ENCODE measurements around the gene MACROD2. TPM values are rescaled to one million over a fixed set of nuclear protein-coding genes. Genes with fewer than 3 reads are reported as not detected.
"Not testable (repeated sequence)": the region's sequence is repeated elsewhere in the genome, so short reads cannot be mapped to it uniquely, and the experiment has no call there.

The MACROD2 gene
- total RNA-seq, 1 donor from 2014 or later = 3.5 TPM

GRCh38 chr20:15011631-15012030 lies 1016.3 kb downstream of the MACROD2 start:
- Histone ChIP-seq H3K36me3 (no peaks in the 10 kb centered on the region), H3K9me3 (no peaks in the 10 kb centered on the region), H3K27ac (no peak overlapping the region), H3K4me1 (no peaks in the 10 kb centered on the region), H3K27me3 (no peaks in the 10 kb centered on the region), H3K4me3 (no peak overlapping the region)
- DNase-seq (ENCODE audit: low spot score in 2 of 2) = no peak
- intact Hi-C loops (cut with DNase I) = no loop called here
- no peak for TF ChIP-seq CTCF (IDR thresholded peaks at IDR 0.05)

DNA sequence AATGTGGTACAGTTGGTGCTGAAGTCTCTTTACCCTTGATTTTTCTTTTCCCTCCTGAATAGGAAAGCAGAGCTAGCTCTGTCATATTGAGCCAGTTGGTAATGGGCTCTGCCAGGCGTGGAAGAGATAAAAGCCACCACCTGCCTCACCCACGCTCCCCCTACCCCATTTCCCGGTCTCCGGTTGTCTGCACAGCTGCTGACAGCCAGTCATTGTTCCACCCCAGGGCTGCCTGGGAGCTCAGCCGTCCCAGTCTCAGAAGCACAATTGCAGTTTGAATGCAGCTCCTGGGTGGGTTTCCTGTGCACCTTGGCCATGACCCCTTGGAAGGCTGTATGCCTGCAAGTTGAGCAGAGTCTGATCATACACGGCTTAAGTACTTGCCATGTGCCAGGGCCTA lies 1017.2 kb downstream of the MACROD2 start:
- H3K27ac ChIP-seq = no peak overlapping the region

GRCh38 chr20:15016875-15017274 lies 1021.6 kb downstream of the MACROD2 start:
- DNase-seq (ENCODE audit: low spot score in 2 of 2); H3K9me3 ChIP-seq; intact Hi-C loops (cut with DNase I); H3K36me3 ChIP-seq; H3K4me1 ChIP-seq; H3K4me3 ChIP-seq; H3K27ac ChIP-seq; H3K27me3 ChIP-seq: not testable (repeated sequence)

More for the DNA sequence above, 1017.2 kb downstream of the MACROD2 start:
- H3K36me3 ChIP-seq = no peaks in the 10 kb centered on the region
- DNase-seq (ENCODE audit: low spot score in 2 of 2) = no peak
- no peak for TF ChIP-seq CTCF (IDR thresholded peaks at IDR 0.05)
- H3K4me1 ChIP-seq = no peaks in the 10 kb centered on the region
- no peak overlapping the region for H3K4me3 ChIP-seq
- intact Hi-C loops (cut with DNase I) = no loop called here
- no peaks in the 10 kb centered on the region for H3K27me3 ChIP-seq
- H3K9me3 ChIP-seq = no peaks in the 10 kb centered on the region

DNA sequence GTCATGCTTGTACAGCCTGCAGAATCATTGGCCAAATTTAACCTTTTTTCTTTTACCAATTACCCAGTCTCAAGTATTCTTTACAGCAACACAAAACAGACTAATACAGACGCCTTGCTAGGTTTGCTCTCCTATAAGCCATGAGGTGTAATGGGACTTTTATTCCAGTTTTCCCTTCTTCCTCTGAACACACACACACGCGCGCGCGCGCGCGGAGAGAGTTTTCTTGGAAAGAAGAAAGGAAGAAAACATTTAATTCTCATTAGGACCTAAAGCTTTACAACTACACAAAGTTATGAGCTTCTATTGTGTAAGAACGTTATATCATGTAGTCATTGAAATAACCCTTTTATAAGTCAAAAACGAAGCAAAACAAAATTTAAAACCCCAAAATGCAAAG lies 1023.6 kb downstream of the MACROD2 start:
- TF ChIP-seq CTCF (IDR thresholded peaks at IDR 0.05) = no peak
- H3K27me3 ChIP-seq = no peaks in the 10 kb centered on the region
- intact Hi-C loops (cut with DNase I) = no loop called here
- H3K9me3 ChIP-seq = no peaks in the 10 kb centered on the region
- DNase-seq (ENCODE audit: low spot score in 2 of 2) = no peak
- H3K27ac ChIP-seq = no peak overlapping the region
- no peaks in the 10 kb centered on the region for H3K4me1 ChIP-seq
- no peaks in the 10 kb centered on the region for H3K36me3 ChIP-seq
- no peak overlapping the region for H3K4me3 ChIP-seq

DNA sequence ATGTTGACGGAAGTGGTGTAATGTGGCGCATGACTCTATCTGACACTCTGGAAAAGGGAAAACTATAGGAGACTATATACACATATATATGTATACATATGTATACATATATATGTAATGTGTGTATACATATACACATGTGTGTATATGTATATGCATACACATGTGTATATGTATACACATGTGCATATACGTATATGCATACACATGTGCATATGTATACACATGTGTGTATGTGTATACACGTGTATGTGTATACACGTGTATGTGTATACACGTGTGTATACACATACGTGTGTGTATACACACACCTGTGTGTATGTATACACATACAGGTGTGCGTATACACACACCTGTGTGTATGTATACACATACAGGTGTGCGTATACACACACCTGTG lies 1025.5 kb downstream of the MACROD2 start:
- Histone ChIP-seq H3K4me3 (no peak overlapping the region), H3K27me3 (no peaks in the 10 kb centered on the region), H3K9me3 (no peaks in the 10 kb centered on the region), H3K4me1 (no peaks in the 10 kb centered on the region), H3K36me3 (no peaks in the 10 kb centered on the region), H3K27ac (no peak overlapping the region)
- DNase-seq (ENCODE audit: low spot score in 2 of 2) = no peak
- intact Hi-C loops (cut with DNase I) = no loop called here
- TF ChIP-seq CTCF (IDR thresholded peaks at IDR 0.05) = no peak

- no peaks in the 10 kb centered on the region for H3K36me3 ChIP-seq
Measured at GRCh38 chr20:15022921-15023320, 1027.6 kb downstream of the MACROD2 start.

More at GRCh38 chr20:15022921-15023320, 1027.6 kb downstream of the MACROD2 start:
- TF ChIP-seq CTCF (IDR thresholded peaks at IDR 0.05) = no peak
- Histone ChIP-seq H3K27me3 (no peaks in the 10 kb centered on the region), H3K4me3 (no peak overlapping the region), H3K27ac (no peak overlapping the region), H3K4me1 (no peaks in the 10 kb centered on the region), H3K9me3 (no peaks in the 10 kb centered on the region)
- no peak for DNase-seq (ENCODE audit: low spot score in 2 of 2)
- intact Hi-C loops (cut with DNase I) = no loop called here
